ENCODE results near the gene FRMD1.

GRCh38 chr6:168043848-168044415 is 35.1 kb downstream of the FRMD1 start:
- TF ChIP-seq CTCF (IDR thresholded peaks at IDR 0.05) (no peak), EZH2phosphoT487 (IDR thresholded peaks at IDR 0.05) (no peak)

Measured in neural progenitor cell (in vitro differentiated cells).